IPS-NIHi11 (cell line): ENCODE results near the gene FSIP1.
A peak's percentile ranks its signal among the peaks of the same experiment; 100 is the strongest.

ENCODE experiments used
- DNase-seq: peaks from one replicate; pipeline ENCODE4 v3.0.0; 2012; ENCODE audit warnings: mixed read lengths, low spot score

The FSIP1 gene

GRCh38 chr15:39756806-39757522 lies 25.7 kb downstream of the FSIP1 start:
- peak; percentile 45 for DNase-seq

GRCh38 chr15:39752991-39753390 lies 29.6 kb downstream of the FSIP1 start:
- no peak for DNase-seq

- DNase-seq, result no peak
Measured at GRCh38 chr15:39752246-39752645, 30.4 kb downstream of the FSIP1 start.

- no peak for DNase-seq
Measured at GRCh38 chr15:39748276-39748675, 34.4 kb downstream of the FSIP1 start.

- no peak for DNase-seq
Measured at GRCh38 chr15:39747326-39747725, 35.3 kb downstream of the FSIP1 start.

- DNase-seq, result no peak
Measured at GRCh38 chr15:39746714-39747276, 35.8 kb downstream of the FSIP1 start.

GRCh38 chr15:39746176-39746575 lies 36.5 kb downstream of the FSIP1 start:
- DNase-seq, result no peak

- DNase-seq, result no peak
Measured at GRCh38 chr15:39745415-39745814, 37.2 kb downstream of the FSIP1 start.

GRCh38 chr15:39744334-39745103 lies 38.1 kb downstream of the FSIP1 start:
- DNase-seq, result no peak

- no peak for DNase-seq
Measured at GRCh38 chr15:39743611-39744010, 39.0 kb downstream of the FSIP1 start.

- DNase-seq, result no peak
Measured at GRCh38 chr15:39741258-39741657, 41.4 kb downstream of the FSIP1 start.

- no peak for DNase-seq
Measured at GRCh38 chr15:39738998-39739397, 43.6 kb downstream of the FSIP1 start.

- DNase-seq, result no peak
Measured at GRCh38 chr15:39737196-39737550, 45.5 kb downstream of the FSIP1 start.

GRCh38 chr15:39736412-39737195 lies 46.0 kb downstream of the FSIP1 start:
- DNase-seq, result no peak

- DNase-seq, result no peak
Measured at GRCh38 chr15:39735120-39735717, 47.4 kb downstream of the FSIP1 start.

GRCh38 chr15:39731266-39731665 lies 51.4 kb downstream of the FSIP1 start:
- DNase-seq, result no peak

GRCh38 chr15:39730552-39730951 lies 52.1 kb downstream of the FSIP1 start:
- no peak for DNase-seq

- no peak for DNase-seq
Measured at GRCh38 chr15:39729500-39729899, 53.1 kb downstream of the FSIP1 start.

- DNase-seq, result no peak
Measured at GRCh38 chr15:39728845-39729244, 53.8 kb downstream of the FSIP1 start.

GRCh38 chr15:39721893-39722292 lies 60.7 kb downstream of the FSIP1 start:
- no peak for DNase-seq

GRCh38 chr15:39720621-39721611 lies 61.7 kb downstream of the FSIP1 start:
- DNase-seq, result no peak
